GM21576 (cell line): ENCODE results near the gene CDH13.

Experiments
- ATAC-seq: cut with Tn5 transposase; IDR thresholded peaks from one replicate; pipeline ENCODE4 v1.9.1; 2021; ENCODE audit warnings: mild to moderate bottlenecking, moderate library complexity; ENCODE audit not compliant: unreplicated experiment

Gene CDH13

GRCh38 chr16:83453977-83454376 is 827.2 kb downstream of the CDH13 start:
- peak; percentile 51 for ATAC-seq

GRCh38 chr16:83455716-83456115 is 828.9 kb downstream of the CDH13 start:
- ATAC-seq, result no peak

- ATAC-seq, result no peak
Observed at GRCh38 chr16:83456934-83457333, 830.2 kb downstream of the CDH13 start.

- ATAC-seq, result peak; percentile 76
Observed at GRCh38 chr16:83458612-83459011, 831.8 kb downstream of the CDH13 start.

- no peak for ATAC-seq
Observed at GRCh38 chr16:83464991-83465390, 838.2 kb downstream of the CDH13 start.

- ATAC-seq, result no peak
Observed at GRCh38 chr16:83470416-83470815, 843.6 kb downstream of the CDH13 start.

- no peak for ATAC-seq
Observed at GRCh38 chr16:83472776-83473501, 846.2 kb downstream of the CDH13 start.

GRCh38 chr16:83473926-83474650 is 847.3 kb downstream of the CDH13 start:
- no peak for ATAC-seq

GRCh38 chr16:83475108-83475507 is 848.3 kb downstream of the CDH13 start:
- ATAC-seq, result no peak

- no peak for ATAC-seq
Observed at GRCh38 chr16:83481589-83481988, 854.8 kb downstream of the CDH13 start.

- no peak for ATAC-seq
Observed at GRCh38 chr16:83482545-83483162, 855.9 kb downstream of the CDH13 start.

- no peak for ATAC-seq
Observed at GRCh38 chr16:83490073-83490472, 863.3 kb downstream of the CDH13 start.

GRCh38 chr16:83494459-83494858 is 867.7 kb downstream of the CDH13 start:
- ATAC-seq, result no peak

- ATAC-seq, result no peak
Observed at GRCh38 chr16:83501481-83501880, 874.7 kb downstream of the CDH13 start.

GRCh38 chr16:83508295-83508694 is 881.5 kb downstream of the CDH13 start:
- ATAC-seq, result no peak

- no peak for ATAC-seq
Observed at GRCh38 chr16:83509316-83509715, 882.5 kb downstream of the CDH13 start.

GRCh38 chr16:83510906-83511305 is 884.1 kb downstream of the CDH13 start:
- ATAC-seq, result no peak

- ATAC-seq, result no peak
Observed at GRCh38 chr16:83513008-83513755, 886.4 kb downstream of the CDH13 start.

GRCh38 chr16:83515395-83515794 is 888.6 kb downstream of the CDH13 start:
- no peak for ATAC-seq

- ATAC-seq, result no peak
Observed at GRCh38 chr16:83516931-83517330, 890.2 kb downstream of the CDH13 start.

GRCh38 chr16:83517398-83517797 is 890.6 kb downstream of the CDH13 start:
- ATAC-seq, result no peak
